A549 (cell line): ENCODE data around the gene FAM236A. TPM values are rescaled to one million over a fixed set of nuclear protein-coding genes. Genes with fewer than 3 reads are reported as not detected.
"Not testable (repeated sequence)": the region's sequence is repeated elsewhere in the genome, so short reads cannot be mapped to it uniquely, and the experiment has no call there.

Experiments used
- ATAC-seq, 2 experiments: fragments of 200-7000 bp in 1 of 2; fragments of >200 bp in 1 of 2; cut with Nextera tagmentation in 1 of 2; cut with Tn5 transposase in 1 of 2; 3 replicates each; pipeline versions ENCODE4 v1.8.0 to v1.9.1; 2018 to 2020; ENCODE audit warnings: mild to moderate bottlenecking in 1 of 2, moderate library complexity in 1 of 2
- CTCF ChIA-PET: fragments of 300-600 bp; sonication (Branson Sonifier 250); formaldehyde crosslinking; extraction: SDS; loops from one replicate; lab custom pipeline; 2021; ENCODE audit warnings: antibody characterized with exemption, inconsistent platforms; lab: Yijun Ruan, JAX
- POLR2A ChIA-PET: fragments of 350-600 bp; formaldehyde crosslinking; extraction: SDS; loops from one replicate; lab custom pipeline; 2021; ENCODE audit warnings: antibody characterized with exemption, inconsistent platforms; lab: Yijun Ruan, JAX
- DNase-seq, 2 experiments: peaks; one replicate each; pipeline versions ENCODE4 v3.0.0 to v3.0.0-alpha.2; 2011 to 2016; ENCODE audit warnings: low read depth in 1 of 2, low spot score in 1 of 2
- FAIRE-seq: peaks from 2 replicates; lab custom pipeline; 2011; peaks lifted over from hg19 to GRCh38; lab: Jason Lieb, UNC
- H3K27ac ChIP-seq, 2 experiments: fragments of >200 bp; sonication (Bioruptor Twin); formaldehyde crosslinking; 3 replicates each; pipeline ENCODE4 v1.5.1; 2016 to 2017
- H3K4me1 ChIP-seq: fragments of >200 bp; sonication (Bioruptor Twin); formaldehyde crosslinking; 3 replicates; pipeline ENCODE4 v1.6.1; 2016
- H3K4me2 ChIP-seq: fragments of >200 bp; sonication (Bioruptor Twin); formaldehyde crosslinking; 3 replicates; pipeline ENCODE4 v1.6.1; 2016
- H3K4me3 ChIP-seq: fragments of >200 bp; sonication (Bioruptor Twin); formaldehyde crosslinking; 3 replicates; pipeline ENCODE4 v1.5.1; 2016
- H3K9me3 ChIP-seq: fragments of >200 bp; sonication (Bioruptor Twin); formaldehyde crosslinking; 3 replicates; pipeline ENCODE4 v1.6.1; 2016
- WGBS: methylation state at CpG from one replicate; pipeline ENCODE4 v1.1.6; 2017; ENCODE audit errors: missing lambda C conversion rate; 5-methylcytosine and 5-hydroxymethylcytosine counted together
- polyA minus RNA-seq: library from RNA; depleted of rRNA, polyadenylated mRNA; stranded (reverse); fragments of >200 nt; gene quantifications from 2 replicates; pipeline ENCODE4 v1.2.3, GENCODE V29; 2011; rRNA and poly(A)+ RNA removed
- polyA plus RNA-seq, 4 experiments: library from polyadenylated mRNA; depleted of rRNA in 3 of 4; stranded (reverse); fragments of >200 nt; fragmentation: RNase III in 1 of 4; extraction: RNeasy Plus Mini Kit Qiagen cat#74134 plus additional on column Dnase treatment in 1 of 4; gene quantifications; 2 replicates in 3 of 4; 3 replicates in 1 of 4; pipeline ENCODE4 v1.2.3, GENCODE V29; 2011 to 2017

The FAM236A gene
- polyA plus RNA-seq (2011; rRNA removed): not detected in 2 replicates
- polyA plus RNA-seq (2012; cell fraction: cytosol; rRNA removed): not detected in 2 replicates
- polyA plus RNA-seq (2012; cell fraction: nucleus; rRNA removed): not detected in 2 replicates
- not detected in 3 replicates for polyA plus RNA-seq (2017; fragmentation: RNase III; extraction: RNeasy Plus Mini Kit Qiagen cat#74134 plus additional on column Dnase treatment)
- polyA minus RNA-seq: not detected in 2 replicates

DNA sequence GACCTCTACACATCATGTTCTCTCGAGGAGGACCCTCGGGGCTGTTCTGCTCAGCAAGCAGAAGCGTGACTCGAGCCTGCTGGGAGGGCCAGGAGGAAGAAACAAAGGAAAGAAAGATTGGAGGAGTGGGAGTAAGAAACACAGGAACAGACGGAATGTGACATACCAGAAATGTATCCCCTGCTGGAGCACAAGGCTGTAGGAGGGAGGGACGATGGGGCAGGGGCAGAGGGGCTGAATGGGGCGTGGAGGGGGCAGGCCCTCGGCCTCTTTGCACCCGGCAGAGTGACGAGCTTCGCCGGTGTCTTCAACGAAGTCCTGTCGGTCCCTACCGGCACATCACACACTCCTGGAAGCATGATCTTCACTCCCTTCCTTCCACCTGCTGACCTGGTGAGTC lies at the start of gene FAM236A:
FAM236A (plus strand) TSS at position 301 of the 400 bp plus-strand sequence; CDS start at position 358, 57 bp downstream.
- FAIRE-seq: not testable (repeated sequence)

GRCh38 chrX:72889740-72890139 lies 48.3 kb upstream of the FAM236A start:
- no CpG with 5 or more reads among the region's 14 CpGs for WGBS
- not testable (repeated sequence) for ATAC-seq

More for the DNA sequence above, at the start of gene FAM236A:
- no CpG with 5 or more reads among the region's 15 CpGs for WGBS
- H3K4me1 ChIP-seq, POLR2A ChIA-PET, H3K4me2 ChIP-seq, CTCF ChIA-PET, H3K27ac ChIP-seq, H3K9me3 ChIP-seq, DNase-seq, H3K4me3 ChIP-seq, ATAC-seq: not testable (repeated sequence)

DNA sequence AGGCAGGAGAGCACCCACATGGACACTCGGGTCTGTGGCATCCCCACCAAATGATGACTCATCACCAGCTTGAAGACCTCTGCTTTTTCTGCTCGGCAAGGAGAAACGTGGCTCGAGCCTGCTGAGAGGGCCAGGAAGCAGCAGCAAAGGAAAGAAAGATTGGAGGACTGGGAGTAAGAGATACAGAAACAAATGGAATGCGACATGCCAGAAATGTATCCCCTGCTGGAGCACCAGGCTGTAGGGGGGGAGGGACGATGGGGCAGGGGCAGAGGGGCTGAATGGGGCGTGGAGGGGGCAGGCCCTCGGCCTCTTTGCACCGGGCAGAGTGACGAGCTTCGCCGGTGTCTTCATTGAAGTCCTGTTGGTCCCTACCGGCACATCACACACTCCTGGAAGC lies 25.7 kb upstream of the FAM236A start, which contains the start of gene FAM236C:
FAM236C (plus strand) TSS at position 301 of the 400 bp plus-strand sequence. CDS start 100 bp downstream, outside the sequence.
- H3K4me3 ChIP-seq, POLR2A ChIA-PET, H3K9me3 ChIP-seq, ATAC-seq, CTCF ChIA-PET, FAIRE-seq, H3K4me2 ChIP-seq, DNase-seq, H3K27ac ChIP-seq, H3K4me1 ChIP-seq: not testable (repeated sequence)
- no CpG with 5 or more reads among the region's 13 CpGs for WGBS

More at GRCh38 chrX:72889740-72890139, 48.3 kb upstream of the FAM236A start:
- H3K4me2 ChIP-seq, H3K4me3 ChIP-seq, POLR2A ChIA-PET, H3K9me3 ChIP-seq, H3K4me1 ChIP-seq, FAIRE-seq, CTCF ChIA-PET, H3K27ac ChIP-seq, DNase-seq: not testable (repeated sequence)

GRCh38 chrX:72916096-72916495 lies 21.9 kb upstream of the FAM236A start:
- POLR2A ChIA-PET: not testable (repeated sequence)
- WGBS: 16% methylated on average over 3 of the region's 5 CpGs

DNA sequence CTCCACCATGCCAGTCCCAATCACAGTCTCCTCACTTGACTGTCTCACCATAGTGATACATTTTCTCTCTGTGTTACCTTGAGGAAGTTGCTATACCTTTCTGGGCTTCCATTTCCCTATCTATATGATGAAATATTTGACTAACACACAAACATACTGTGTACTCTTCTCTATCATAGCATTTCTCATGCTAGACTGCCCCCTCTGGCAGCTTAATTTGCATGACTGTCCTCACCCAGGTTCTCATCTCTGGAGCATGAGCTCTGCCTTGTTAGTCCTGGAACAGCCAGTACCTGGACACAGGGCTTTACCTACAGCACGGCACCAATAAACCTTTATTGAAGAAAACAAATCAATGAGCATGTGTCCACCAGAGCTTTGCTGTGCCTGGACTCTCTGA lies 5.7 kb upstream of the FAM236A start:
- H3K27ac ChIP-seq, FAIRE-seq, DNase-seq, CTCF ChIA-PET, H3K4me2 ChIP-seq, H3K9me3 ChIP-seq, H3K4me1 ChIP-seq, POLR2A ChIA-PET, H3K4me3 ChIP-seq: not testable (repeated sequence)
- peak; percentile 58 to 72 for ATAC-seq
- no CpG with 5 or more reads among the region's 1 CpG for WGBS

More at GRCh38 chrX:72916096-72916495, 21.9 kb upstream of the FAM236A start:
- H3K27ac ChIP-seq, DNase-seq, H3K4me1 ChIP-seq, FAIRE-seq, CTCF ChIA-PET, ATAC-seq, H3K4me2 ChIP-seq, H3K4me3 ChIP-seq, H3K9me3 ChIP-seq: not testable (repeated sequence)

DNA sequence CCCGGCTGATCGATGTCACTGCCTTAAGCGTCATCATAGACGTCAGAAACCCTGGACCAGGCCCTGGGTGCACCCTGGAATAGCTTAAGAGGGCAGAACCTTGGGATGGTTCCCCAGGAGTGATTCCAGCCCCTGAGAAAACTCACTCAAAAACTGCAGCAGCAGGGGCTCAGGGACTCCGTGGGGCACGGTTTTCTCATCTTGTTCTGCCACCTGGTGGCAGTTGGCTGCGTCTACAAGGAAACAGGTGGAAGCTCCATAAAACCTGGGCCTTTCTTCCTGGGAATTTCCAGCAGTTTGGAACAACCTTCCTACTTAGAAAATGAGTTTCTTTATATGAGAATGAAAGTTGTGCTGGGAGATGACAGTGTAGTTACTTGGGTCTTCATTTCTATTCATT lies 1.6 kb upstream of the FAM236A start:
- CTCF ChIA-PET, H3K4me2 ChIP-seq, H3K4me3 ChIP-seq, H3K27ac ChIP-seq, DNase-seq, POLR2A ChIA-PET, H3K4me1 ChIP-seq, H3K9me3 ChIP-seq: not testable (repeated sequence)
- no CpG with 5 or more reads among the region's 7 CpGs for WGBS
- ATAC-seq (peak; percentile 72 to 89; a peak in 5 of 6 replicates), FAIRE-seq (peak; percentile 100)

- ATAC-seq, H3K27ac ChIP-seq, POLR2A ChIA-PET, CTCF ChIA-PET, FAIRE-seq, H3K4me3 ChIP-seq, H3K4me1 ChIP-seq, DNase-seq, H3K9me3 ChIP-seq, H3K4me2 ChIP-seq: not testable (repeated sequence)
- no CpG with 5 or more reads among the region's 8 CpGs for WGBS
Observed at GRCh38 chrX:72936882-72937455, 1.0 kb upstream of the FAM236A start.

DNA sequence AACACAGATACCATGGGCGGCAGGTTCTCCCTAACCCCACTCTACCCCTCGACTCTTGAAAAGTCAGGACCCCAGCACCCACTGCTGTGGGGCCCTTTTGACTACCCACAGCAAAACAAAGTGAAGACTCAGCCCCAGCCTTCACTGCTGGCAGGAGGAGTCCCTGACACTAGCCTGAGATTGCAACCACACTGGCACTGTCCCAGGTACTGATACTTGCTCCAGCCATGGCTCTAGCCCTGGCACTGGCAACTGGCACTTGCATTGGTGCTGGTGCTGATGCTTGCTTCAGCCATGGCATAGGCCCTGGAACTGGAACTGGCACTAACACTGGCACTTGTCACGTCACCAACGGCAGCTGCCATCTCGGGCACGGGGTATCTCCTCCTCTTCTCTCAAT lies 4.3 kb downstream of the FAM236A start:
- H3K27ac ChIP-seq, H3K4me1 ChIP-seq, POLR2A ChIA-PET, H3K4me3 ChIP-seq, CTCF ChIA-PET, DNase-seq, H3K4me2 ChIP-seq, ATAC-seq, H3K9me3 ChIP-seq: not testable (repeated sequence)
- peak; percentile 95 for FAIRE-seq
- WGBS: no CpG with 5 or more reads among the region's 6 CpGs

DNA sequence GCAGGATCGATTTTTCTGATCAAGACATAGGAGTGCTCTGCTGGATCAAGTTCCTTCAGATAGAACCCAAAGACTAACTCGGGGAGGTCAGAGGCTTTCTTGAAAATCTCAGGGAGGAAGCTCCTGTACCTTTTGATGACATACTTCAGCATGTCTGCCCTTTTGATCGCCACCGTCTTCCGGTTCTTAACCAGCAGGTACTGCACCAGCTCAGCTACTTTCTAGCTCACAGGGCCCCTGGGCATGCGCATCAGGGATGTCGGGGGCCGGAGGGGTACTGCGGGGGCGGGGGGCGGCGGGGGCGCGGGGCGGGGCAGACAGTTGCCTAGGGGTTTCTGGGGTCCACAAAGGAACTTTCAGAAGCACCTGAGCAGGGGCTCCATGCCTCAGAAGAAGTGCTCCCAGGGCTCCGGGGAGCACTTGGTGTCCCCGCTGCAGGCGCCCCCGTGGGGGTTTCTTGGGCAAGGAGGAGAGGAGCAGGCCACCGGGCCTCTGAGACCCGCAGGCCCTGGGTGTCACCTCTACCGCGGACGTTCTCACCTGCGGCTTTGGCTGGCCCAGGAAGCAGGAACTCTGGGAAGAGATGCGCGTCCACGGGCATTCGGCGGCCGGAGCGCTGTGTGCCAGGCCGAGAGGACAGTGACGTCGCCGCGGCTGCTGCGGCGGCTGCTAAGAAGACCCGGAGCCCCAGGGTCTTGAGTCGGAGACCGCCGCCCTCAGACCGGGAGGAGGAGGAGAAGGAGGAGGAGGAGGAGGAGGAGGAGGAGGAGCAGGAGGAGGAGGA lies 5.2 kb downstream of the FAM236A start:
- H3K27ac ChIP-seq, CTCF ChIA-PET, DNase-seq, H3K4me1 ChIP-seq, H3K9me3 ChIP-seq, H3K4me2 ChIP-seq, H3K4me3 ChIP-seq, POLR2A ChIA-PET: not testable (repeated sequence)
- peak; percentile 77 to 78 for ATAC-seq
- no CpG with 5 or more reads among the region's 44 CpGs for WGBS
- FAIRE-seq: peak; percentile 99

DNA sequence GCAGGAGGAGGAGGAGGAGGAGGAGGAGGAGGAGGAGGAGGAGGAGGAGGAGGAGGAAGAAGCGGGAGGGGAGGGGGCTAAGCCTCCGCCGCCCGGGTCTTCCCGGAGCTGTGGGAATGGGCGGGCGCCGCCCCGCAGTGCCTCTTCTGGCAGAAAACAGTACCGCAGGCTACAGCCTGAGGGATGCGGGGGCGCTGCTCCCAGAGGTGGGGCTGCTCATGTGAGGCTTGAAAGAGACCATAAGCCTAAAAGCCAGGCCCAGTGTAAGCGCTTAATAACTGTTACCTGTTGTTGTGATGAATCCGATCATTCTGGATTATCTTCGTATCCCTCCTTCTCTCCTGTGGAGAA lies 5.8 kb downstream of the FAM236A start, which contains the start of gene DMRTC1:
DMRTC1 (minus strand) TSS at position 19 of the 351 bp plus-strand sequence. CDS start 68,143 bp downstream, outside the sequence.
- H3K27ac ChIP-seq, H3K4me3 ChIP-seq, CTCF ChIA-PET, H3K9me3 ChIP-seq, POLR2A ChIA-PET, H3K4me2 ChIP-seq, DNase-seq, H3K4me1 ChIP-seq: not testable (repeated sequence)
- FAIRE-seq (peak; percentile 100), ATAC-seq (peak; percentile 91 to 97)
- WGBS: no CpG with 5 or more reads among the region's 15 CpGs

DNA sequence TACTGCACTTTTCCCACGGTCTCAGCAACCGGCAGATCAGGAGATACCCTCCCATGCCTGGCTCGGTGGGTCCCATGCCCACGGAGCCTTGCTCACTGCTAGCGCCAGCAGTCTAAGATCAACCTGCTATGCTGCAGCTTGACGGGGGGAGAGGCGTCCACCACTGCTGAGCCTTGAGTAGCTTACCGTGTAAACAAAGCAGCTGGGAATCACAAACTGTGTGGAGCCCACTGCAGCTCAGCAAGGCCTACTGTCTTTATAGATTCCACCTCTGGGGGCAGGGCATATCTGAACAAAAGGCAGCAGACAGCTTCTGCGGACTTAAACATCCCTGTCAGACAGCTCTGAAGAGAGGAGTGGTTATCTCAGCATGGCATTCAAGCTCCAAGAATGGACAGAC lies 22.0 kb downstream of the FAM236A start:
- H3K9me3 ChIP-seq, DNase-seq, H3K4me3 ChIP-seq, FAIRE-seq, CTCF ChIA-PET, POLR2A ChIA-PET, ATAC-seq, H3K4me1 ChIP-seq, H3K4me2 ChIP-seq, H3K27ac ChIP-seq: not testable (repeated sequence)
- no CpG with 5 or more reads among the region's 9 CpGs for WGBS
